Type B pancreatic cell (in vitro differentiated cells): ENCODE results near the gene AP3B1. TPM values are rescaled to one million over a fixed set of nuclear protein-coding genes. Genes with fewer than 3 reads are reported as not detected.
A peak's percentile ranks its signal among the peaks of the same experiment; 100 is the strongest.

Source experiments
- DNase-seq: peaks from one replicate; pipeline ENCODE4 v3.0.0; 2021; ENCODE audit warnings: mixed read lengths; ENCODE audit not compliant: unreplicated experiment; ENCODE audit errors: extremely low spot score
- H3K27ac Mint-ChIP-seq: 2 replicates; pipeline ENCODE4 v1.8.0; 2021; ENCODE audit warnings: mild to moderate bottlenecking, mixed read lengths
- H3K27me3 Mint-ChIP-seq: 2 replicates; pipeline ENCODE4 v1.8.0; 2021; ENCODE audit warnings: mixed read lengths
- H3K36me3 Mint-ChIP-seq: 2 replicates; pipeline ENCODE4 v1.8.0; 2021; ENCODE audit warnings: mixed read lengths
- H3K4me1 Mint-ChIP-seq: one replicate; pipeline ENCODE4 v1.8.0; 2021; ENCODE audit warnings: mixed read lengths; ENCODE audit not compliant: unreplicated experiment
- H3K4me3 Mint-ChIP-seq: 2 replicates; pipeline ENCODE4 v1.8.0; 2021; ENCODE audit warnings: mild to moderate bottlenecking, mixed read lengths
- H3K9me3 Mint-ChIP-seq: 2 replicates; pipeline ENCODE4 v1.8.0; 2021; ENCODE audit warnings: mixed read lengths
- total RNA-seq: library from RNA; stranded (reverse); gene quantifications from 2 replicates; pipeline ENCODE4 v1.2.1, GENCODE V29; 2021; ENCODE audit warnings: low replicate concordance
- TF ChIP-seq, protein P1 (sequence below): fragments of 200-600 bp; sonication (generic); conservative IDR thresholded peaks from 2 replicates; pipeline ENCODE4 v1.5.0; 2021; ENCODE audit warnings: antibody characterized with exemption, mild to moderate bottlenecking

The AP3B1 gene
- total RNA-seq, 1 donor from 2014 or later, result 48.4 TPM

DNA sequence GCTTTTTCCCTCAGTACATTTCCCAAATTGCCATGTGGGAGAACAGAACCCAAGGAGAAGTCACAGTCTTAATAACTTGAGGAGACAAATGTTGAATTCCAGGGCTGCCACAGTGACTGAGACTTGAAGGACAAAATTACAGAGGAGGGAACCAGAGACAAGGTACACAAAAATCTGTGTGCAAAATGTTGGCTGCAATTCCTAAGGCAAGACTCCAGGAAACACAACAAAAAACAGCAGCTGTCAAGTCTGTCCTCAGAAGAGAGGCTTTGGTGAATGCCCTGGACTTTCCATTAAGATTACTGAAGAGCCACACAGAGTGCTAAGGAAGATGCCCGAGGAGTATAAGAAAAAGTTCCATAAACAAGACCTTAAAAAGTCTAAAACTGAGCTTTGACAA, 21.1 kb downstream of the AP3B1 start:
- Mint-ChIP-seq H3K27me3 (no peaks in the 10 kb centered on the region), H3K36me3 (peaks cover 30% of the 10 kb centered on the region), H3K4me1 (peaks cover 15% of the 10 kb centered on the region), H3K27ac (no peak overlapping the region), H3K4me3 (no peak overlapping the region), H3K9me3 (no peaks in the 10 kb centered on the region)
- TF ChIP-seq, protein P1, sequence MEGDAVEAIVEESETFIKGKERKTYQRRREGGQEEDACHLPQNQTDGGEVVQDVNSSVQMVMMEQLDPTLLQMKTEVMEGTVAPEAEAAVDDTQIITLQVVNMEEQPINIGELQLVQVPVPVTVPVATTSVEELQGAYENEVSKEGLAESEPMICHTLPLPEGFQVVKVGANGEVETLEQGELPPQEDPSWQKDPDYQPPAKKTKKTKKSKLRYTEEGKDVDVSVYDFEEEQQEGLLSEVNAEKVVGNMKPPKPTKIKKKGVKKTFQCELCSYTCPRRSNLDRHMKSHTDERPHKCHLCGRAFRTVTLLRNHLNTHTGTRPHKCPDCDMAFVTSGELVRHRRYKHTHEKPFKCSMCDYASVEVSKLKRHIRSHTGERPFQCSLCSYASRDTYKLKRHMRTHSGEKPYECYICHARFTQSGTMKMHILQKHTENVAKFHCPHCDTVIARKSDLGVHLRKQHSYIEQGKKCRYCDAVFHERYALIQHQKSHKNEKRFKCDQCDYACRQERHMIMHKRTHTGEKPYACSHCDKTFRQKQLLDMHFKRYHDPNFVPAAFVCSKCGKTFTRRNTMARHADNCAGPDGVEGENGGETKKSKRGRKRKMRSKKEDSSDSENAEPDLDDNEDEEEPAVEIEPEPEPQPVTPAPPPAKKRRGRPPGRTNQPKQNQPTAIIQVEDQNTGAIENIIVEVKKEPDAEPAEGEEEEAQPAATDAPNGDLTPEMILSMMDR, result no peak
- DNase-seq, result no peak

DNA sequence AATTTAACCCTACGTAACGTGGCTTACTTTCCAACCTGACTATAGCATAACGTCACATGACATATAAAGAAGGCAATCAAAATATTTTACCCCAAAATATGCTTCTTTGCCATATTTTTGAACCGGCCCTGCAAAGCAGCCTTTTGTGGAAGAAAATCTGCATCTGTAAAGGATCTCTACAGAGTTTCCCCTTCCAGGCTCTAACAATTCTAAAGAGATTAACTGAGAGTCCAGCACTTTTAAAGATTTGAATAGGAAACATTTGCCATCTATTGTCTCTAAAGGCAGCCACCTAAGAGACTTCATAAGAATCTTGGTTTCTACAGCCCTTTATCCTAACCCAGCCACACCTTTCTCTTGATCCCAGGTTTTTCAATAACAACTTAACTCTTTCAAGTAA, 22.7 kb downstream of the AP3B1 start:
- Mint-ChIP-seq H3K4me3 (no peak overlapping the region), H3K27me3 (no peaks in the 10 kb centered on the region), H3K4me1 (peaks cover 7% of the 10 kb centered on the region), H3K27ac (no peak overlapping the region), H3K9me3 (no peaks in the 10 kb centered on the region), H3K36me3 (peaks cover 21% of the 10 kb centered on the region)
- DNase-seq, result no peak
- TF ChIP-seq, protein P1, result no peak

DNA sequence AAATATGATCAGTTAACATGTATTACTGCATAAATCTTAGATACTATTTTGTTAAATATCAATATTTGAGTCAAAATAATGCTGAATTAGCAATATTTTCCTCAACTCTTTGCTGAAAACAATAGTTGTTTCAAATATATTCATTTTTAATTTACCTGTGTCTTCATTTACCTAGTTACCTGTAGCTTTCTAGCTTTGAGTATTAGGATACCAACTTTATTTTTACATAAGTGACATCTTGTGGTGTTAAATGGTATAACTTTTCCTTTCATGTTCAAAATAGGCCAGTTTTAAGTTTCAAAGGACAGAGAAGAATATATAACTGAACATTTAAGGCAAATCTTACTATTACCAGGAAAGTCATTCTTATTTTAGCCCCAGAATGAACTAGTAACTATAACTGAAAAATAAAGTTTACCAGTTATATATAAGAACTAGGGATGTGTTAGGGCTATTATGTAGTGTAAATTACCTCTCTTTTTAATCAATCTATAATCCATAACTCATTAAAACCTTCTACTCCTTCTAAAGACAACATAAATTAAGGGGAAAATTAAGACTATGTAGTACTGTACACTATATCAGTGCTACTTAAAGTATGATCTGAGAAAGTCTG, 25.3 kb downstream of the AP3B1 start:
- TF ChIP-seq, protein P1, result peak; percentile 75
- Mint-ChIP-seq H3K27ac (no peak overlapping the region), H3K9me3 (no peaks in the 10 kb centered on the region), H3K4me3 (no peak overlapping the region), H3K4me1 (peaks cover 7% of the 10 kb centered on the region), H3K27me3 (no peaks in the 10 kb centered on the region), H3K36me3 (peaks cover 29% of the 10 kb centered on the region)
- DNase-seq, result no peak

DNA sequence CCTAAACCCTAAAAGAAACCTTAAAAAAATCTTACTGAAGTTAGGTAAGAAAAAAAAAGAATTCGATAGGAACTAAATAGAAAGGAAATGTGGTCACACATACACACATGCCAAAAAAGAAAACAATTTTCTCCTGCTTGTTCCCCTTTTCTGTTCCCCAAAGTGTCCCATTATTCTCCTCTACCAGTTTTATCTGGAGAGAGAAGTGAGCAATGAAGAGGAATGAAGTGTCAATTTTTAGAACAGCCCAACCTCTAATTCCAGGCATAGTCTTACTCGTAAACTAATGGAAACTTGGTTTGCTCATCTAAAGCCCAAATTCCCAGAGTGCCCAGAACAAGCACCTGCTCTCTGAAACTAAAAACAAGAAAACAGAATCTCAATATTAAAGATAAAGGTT, 26.1 kb downstream of the AP3B1 start:
- Mint-ChIP-seq H3K36me3 (peaks cover 31% of the 10 kb centered on the region), H3K27me3 (no peaks in the 10 kb centered on the region), H3K9me3 (no peaks in the 10 kb centered on the region), H3K4me1 (peaks cover 7% of the 10 kb centered on the region), H3K4me3 (no peak overlapping the region), H3K27ac (no peak overlapping the region)
- no peak for DNase-seq
- TF ChIP-seq, protein P1, result no peak

DNA sequence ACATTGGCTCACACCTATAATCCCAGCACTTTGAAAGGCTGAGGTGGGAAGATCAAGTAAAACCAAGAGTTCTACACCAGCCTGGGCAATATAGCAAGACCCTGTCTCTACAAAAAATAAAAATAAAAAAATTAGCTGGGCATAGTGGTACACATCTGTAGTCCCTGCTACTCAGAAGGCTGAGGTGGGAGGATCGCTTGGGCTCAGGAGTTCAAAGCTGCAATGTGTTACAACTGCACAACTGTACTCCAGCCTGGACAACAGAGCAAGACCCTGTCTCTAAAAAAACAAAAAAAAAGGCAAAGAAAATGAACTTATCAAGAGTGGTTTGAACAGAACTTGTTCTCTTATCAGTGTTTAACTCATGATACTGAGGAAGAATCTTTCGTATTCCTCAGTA, 29.3 kb downstream of the AP3B1 start:
- Mint-ChIP-seq H3K9me3 (no peaks in the 10 kb centered on the region), H3K27me3 (no peaks in the 10 kb centered on the region), H3K36me3 (peaks cover 30% of the 10 kb centered on the region), H3K27ac (no peak overlapping the region), H3K4me1 (peaks cover 7% of the 10 kb centered on the region), H3K4me3 (no peak overlapping the region)
- DNase-seq, result no peak
- TF ChIP-seq, protein P1, result no peak

DNA sequence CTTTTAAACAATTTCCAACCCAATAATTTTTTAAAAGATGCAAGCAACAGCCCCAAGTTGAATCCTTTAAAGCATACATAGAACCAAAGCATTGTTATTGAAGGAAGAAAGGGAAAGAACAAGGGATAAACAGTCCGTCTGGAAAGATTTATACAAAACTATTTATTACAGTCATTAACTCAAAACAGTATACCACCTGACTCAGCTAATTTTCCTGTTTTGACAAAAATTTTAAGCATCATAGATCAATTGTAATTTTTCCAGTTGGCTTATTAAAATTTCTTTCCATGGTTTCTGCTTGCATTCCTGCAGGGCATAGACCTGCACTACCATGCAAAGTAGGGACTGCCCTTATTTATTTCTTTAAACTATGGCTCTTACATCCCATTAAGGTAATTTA, 29.9 kb downstream of the AP3B1 start:
- Mint-ChIP-seq H3K36me3 (peaks cover 33% of the 10 kb centered on the region), H3K27ac (no peak overlapping the region), H3K4me3 (no peak overlapping the region), H3K4me1 (peaks cover 7% of the 10 kb centered on the region), H3K9me3 (no peaks in the 10 kb centered on the region), H3K27me3 (no peaks in the 10 kb centered on the region)
- DNase-seq, result no peak
- TF ChIP-seq, protein P1, result no peak
